Measurements from ENCODE around the gene ANGPTL2. TPM values are rescaled to one million over a fixed set of nuclear protein-coding genes. Genes with fewer than 3 reads are reported as not detected.

Gene ANGPTL2
- total and polyA plus RNA-seq, 9 of the 15 experiments (the other 6 are each of a cell fraction or from before 2014, with no cell fraction given): not detected

DNA sequence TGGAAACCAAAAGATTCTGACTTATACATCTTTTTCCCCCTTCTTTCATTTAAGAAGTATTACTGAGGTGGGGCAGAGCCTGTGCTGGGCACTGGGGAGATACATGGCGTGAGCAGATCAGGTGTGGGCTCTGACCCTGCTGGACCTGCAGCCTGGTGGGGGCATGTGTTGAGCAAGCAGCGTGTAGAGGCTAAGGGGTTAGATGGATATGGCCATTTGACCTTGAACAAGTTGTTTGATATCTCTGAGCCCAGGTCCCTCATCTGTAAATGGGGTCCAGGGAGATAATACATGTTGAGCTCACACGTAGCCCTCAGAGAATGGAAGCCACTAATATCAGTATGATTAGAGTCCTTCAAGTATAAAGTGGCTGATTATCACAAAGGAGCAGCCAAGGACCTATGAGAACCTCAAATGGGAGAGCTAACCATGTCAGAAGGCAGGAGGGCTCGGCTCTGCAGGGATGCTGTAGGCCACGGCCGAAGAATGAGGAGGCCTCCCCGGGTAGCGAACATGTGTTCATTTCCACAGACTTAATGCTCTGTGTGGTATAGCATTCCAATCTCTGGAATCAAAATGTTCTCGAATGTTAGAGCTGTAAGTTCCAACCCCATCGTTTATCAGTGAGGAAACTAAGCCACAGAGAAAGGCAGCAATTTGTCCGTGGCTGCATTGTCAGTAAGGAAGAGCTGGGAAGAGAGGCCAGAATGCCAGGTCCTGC, 15.4 kb upstream of the ANGPTL2 start:
- H3K27ac ChIP-seq (ENCODE audit: extremely low read depth, low read depth, low read length): no peak overlapping the region
- H3K4me2 ChIP-seq (ENCODE audit: insufficient read depth, low read length): no peak overlapping the region
- no peaks in the 10 kb centered on the region for H3K9me1 ChIP-seq (ENCODE audit: control insufficient read depth, insufficient read depth, low read length)
- H3K27me3 ChIP-seq (ENCODE audit: control insufficient read depth in 2 of 2, insufficient read depth in 2 of 2, low read length in 2 of 2): peaks cover 17 to 73% of the 10 kb centered on the region in 2 experiments; a peak in 3 of 5 replicates
- intact Hi-C loops (cut with micrococcal nuclease) (no loop called here), in situ Hi-C loops (cut with MboI) (no loop called here)
- BruUV-seq (replicated peaks): no TSS peak
- FAIRE-seq: no peak
- ChIA-PET CTCF (ENCODE audit: low intra/inter-chr PET ratio) (no interaction called here), POLR2A (interaction anchor here (0.8 to 1.4 kb wide), 4 partner anchors 8 to 24 kb away, joined by 3 to 6 read pairs (median 4); no protein-coding TSS in a partner anchor)
- 2% methylated on average over 11 of the region's 11 CpGs for WGBS (ENCODE audit: insufficient coverage, low coverage, missing lambda C conversion rate)
- H4K20me1 ChIP-seq (replicated peaks; ENCODE audit: control insufficient read depth, insufficient read depth, low read length): no peaks in the 10 kb centered on the region; the same call in 1 of the 2 replicates
- H3K36me3 ChIP-seq (ENCODE audit: control insufficient read depth, insufficient read depth, low read length): no peaks in the 10 kb centered on the region
- no peak overlapping the region for H3K9ac ChIP-seq (ENCODE audit: insufficient read depth in 1 of 2, low read depth in 2 of 2, low read length in 2 of 2)
- H3K9me3 ChIP-seq (replicated peaks; ENCODE audit: control insufficient read depth, insufficient read depth, low read depth, low read length): no peaks in the 10 kb centered on the region
- no peaks in the 10 kb centered on the region for H3K79me2 ChIP-seq (ENCODE audit: control insufficient read depth, insufficient read depth, low read length)
- no peak overlapping the region for H3K4me3 ChIP-seq
- no peak for DNase-seq (ENCODE audit: extremely low read depth in 1 of 4, low spot score in 3 of 4)
- no peak for ATAC-seq
- TF ChIP-seq TCF3 (CRISPR knock-in tag; IDR thresholded peaks at IDR 0.05): peak; percentile 22; the same call in 1 of the 2 replicates
- no peak for TF ChIP-seq FUS (optimal IDR thresholded peaks at IDR 0.05; ENCODE audit: low read depth, low read length)
- TF ChIP-seq SMARCE1 (IDR thresholded peaks at IDR 0.05): no peak
- TF ChIP-seq, protein P1, sequence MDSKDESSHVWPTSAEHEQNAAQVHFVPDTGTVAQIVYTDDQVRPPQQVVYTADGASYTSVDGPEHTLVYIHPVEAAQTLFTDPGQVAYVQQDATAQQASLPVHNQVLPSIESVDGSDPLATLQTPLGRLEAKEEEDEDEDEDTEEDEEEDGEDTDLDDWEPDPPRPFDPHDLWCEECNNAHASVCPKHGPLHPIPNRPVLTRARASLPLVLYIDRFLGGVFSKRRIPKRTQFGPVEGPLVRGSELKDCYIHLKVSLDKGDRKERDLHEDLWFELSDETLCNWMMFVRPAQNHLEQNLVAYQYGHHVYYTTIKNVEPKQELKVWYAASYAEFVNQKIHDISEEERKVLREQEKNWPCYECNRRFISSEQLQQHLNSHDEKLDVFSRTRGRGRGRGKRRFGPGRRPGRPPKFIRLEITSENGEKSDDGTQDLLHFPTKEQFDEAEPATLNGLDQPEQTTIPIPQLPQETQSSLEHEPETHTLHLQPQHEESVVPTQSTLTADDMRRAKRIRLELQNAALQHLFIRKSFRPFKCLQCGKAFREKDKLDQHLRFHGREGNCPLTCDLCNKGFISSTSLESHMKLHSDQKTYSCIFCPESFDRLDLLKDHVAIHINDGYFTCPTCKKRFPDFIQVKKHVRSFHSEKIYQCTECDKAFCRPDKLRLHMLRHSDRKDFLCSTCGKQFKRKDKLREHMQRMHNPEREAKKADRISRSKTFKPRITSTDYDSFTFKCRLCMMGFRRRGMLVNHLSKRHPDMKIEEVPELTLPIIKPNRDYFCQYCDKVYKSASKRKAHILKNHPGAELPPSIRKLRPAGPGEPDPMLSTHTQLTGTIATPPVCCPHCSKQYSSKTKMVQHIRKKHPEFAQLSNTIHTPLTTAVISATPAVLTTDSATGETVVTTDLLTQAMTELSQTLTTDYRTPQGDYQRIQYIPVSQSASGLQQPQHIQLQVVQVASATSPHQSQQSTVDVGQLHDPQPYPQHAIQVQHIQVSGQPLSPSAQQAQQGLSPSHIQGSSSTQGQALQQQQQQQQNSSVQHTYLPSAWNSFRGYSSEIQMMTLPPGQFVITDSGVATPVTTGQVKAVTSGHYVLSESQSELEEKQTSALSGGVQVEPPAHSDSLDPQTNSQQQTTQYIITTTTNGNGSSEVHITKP (IDR thresholded peaks at IDR 0.05; ENCODE audit: partially characterized antibody): peak; percentile 26
- peaks cover 0 to 4% of the 10 kb centered on the region in 2 experiments; a peak in 3 of 5 replicates for H3K4me1 ChIP-seq (replicated peaks in 1 of 2; ENCODE audit: control insufficient read depth in 2 of 2, insufficient read depth in 2 of 2, low read length in 2 of 2)
- no peak overlapping the region for H2AFZ ChIP-seq (ENCODE audit: low read depth, low read length)

Measured in K562 (cell line).